Stimulated activated CD4-positive, alpha-beta T cell treated with anti-CD3 and anti-CD28 coated beads, Interleukin-2, amount 100 ng/mL, for 24 hours (primary cell): ENCODE results near the gene OPN1SW.

Experiments used
- DNase-seq, 2 donors: peaks; one replicate each; pipeline ENCODE4 v3.0.0-alpha.2; 2020

OPN1SW gene

GRCh38 chr7:128731184-128731583 lies 44.4 kb downstream of the OPN1SW start:
- no peak for DNase-seq

DNA sequence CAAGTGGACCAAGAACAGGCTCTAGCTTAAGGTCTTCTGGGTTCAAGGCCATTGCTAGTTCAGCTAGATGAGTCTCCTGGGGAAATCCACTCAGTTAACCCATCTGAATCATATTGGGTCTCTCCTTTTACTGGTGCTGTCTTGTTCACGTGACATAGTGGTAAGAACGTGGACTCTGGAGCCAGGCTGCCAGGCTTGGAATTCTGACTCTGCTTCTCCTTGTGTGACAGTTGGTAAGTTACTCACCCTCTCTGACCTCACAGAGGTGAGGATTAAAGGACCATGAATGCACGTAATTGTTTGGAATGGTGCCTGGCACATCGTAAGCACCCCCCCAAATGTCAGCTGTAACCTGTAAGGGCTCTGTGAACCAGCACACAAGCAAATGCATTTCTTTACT lies 46.1 kb downstream of the OPN1SW start:
- DNase-seq: no peak

DNA sequence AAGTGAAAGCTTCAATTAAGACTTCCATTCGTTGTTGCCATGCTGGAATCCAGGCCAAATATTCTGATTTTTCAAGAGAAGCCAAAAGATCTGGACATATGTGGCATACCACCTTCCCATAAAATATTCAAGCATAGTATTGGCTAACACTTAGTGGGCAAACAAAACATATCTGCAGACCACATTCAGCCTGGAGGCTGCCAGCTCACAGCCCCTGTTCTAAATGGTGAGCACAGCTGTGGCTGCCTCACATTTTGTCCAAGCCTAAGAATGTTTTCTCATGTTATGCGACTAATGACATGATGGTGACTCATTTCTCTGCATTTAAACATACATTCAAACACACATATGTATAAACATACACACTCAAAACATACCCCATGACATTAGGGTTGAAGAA lies 47.0 kb downstream of the OPN1SW start:
- no peak for DNase-seq

GRCh38 chr7:128727239-128727638 lies 48.4 kb downstream of the OPN1SW start:
- DNase-seq: no peak

GRCh38 chr7:128726737-128727072 lies 48.9 kb downstream of the OPN1SW start:
- DNase-seq: no peak

DNA sequence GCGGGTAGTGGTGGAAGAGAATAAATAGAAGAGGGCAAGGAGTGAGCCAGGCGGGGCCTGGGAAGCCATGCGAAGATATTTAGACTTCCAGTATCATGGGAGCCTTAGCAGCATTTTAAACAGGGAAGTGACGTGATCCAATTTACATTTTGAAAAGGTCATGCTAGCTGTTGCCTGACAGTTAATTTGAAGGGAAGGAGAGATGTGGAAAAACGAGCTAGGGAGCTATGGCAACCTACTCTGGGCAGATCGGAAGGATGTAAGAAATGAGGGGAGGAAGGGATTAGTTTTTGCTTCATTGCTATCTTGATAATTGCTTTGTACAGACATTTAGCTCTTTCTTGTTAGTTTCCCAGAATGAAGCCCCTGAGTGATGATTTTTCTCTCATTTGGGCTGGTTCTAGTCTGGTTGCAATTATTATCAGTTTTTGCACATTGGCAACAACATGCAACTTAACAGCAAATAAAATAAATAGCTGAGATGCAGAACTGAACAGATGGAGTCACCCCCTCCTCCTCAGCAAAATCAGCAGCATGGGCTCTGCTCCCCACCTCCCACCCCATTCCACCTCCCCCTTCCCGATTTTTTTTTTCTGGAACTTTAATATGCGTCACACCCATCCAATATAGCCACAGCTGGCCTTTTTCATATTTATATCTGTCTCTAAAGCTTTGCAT lies 49.4 kb downstream of the OPN1SW start:
- no peak for DNase-seq

DNA sequence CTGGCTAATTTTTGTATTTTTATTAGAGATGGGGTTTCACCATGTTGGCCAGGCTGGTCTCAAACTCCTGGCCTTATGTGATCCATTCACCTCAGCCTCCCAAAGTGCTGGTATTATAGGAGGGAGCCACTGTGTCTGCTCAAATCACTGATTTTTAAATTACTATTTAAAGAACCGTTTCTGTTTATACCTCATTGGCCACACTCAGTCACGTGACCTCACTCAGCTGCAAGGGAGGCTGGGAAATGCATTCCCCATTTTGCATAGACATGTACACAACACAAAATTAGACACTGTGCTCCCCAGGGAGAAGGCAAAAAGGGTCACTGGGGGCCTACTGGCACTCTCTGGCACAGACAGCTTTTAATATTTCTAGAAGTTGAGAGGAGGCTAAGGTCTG lies 50.1 kb downstream of the OPN1SW start:
- DNase-seq: no peak

DNA sequence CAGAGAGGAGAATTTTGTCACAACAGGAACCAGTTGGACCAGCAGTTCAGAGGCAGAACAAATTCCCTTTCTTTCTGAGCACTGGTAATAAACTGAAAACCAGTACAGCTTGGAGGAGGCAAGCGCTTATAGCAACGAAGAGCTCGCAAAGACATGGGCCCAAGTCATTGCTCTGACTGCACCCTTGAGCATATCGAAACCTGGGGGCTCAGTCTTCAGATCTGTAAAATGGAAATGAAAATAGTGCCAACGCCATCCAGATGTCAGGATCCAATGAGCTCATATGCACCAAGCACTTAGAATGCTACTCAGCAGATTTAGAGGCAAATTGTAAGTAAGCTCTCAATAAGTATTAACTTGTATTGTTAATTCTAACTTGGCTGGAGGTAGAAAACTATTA lies 50.9 kb downstream of the OPN1SW start:
- no peak for DNase-seq
